Vagina (tissue), 2 donors: Measurements from ENCODE around the gene PARD3.

Source experiments
- CTCF ChIP-seq, 3 experiments: fragments of 450-650 bp in 2 of 3; fragments of 200-600 bp in 1 of 3; sonication (generic) in 1 of 3; IDR thresholded peaks; one replicate each; pipeline ENCODE4 v1.5.1; 2017 to 2019; ENCODE audit warnings: antibody characterized with exemption in 3 of 3, mild to moderate bottlenecking in 2 of 3, moderate library complexity in 2 of 3
- POLR2A ChIP-seq, 2 donors: fragments of 450-650 bp; IDR thresholded peaks; one replicate each; pipeline ENCODE4 v1.6.1; 2017; ENCODE audit warnings: antibody characterized with exemption in 2 of 2, mild to moderate bottlenecking in 2 of 2, moderate library complexity in 2 of 2

GRCh38 chr10:34486008-34486407 lies 329.1 kb downstream of the PARD3 start:
- TF ChIP-seq CTCF (IDR thresholded peaks at IDR 0.05): no peak
- TF ChIP-seq POLR2A (IDR thresholded peaks at IDR 0.05): no peak
